Astrocyte (in vitro differentiated cells and primary cell): ENCODE measurements around the gene SHOC2. TPM values are rescaled to one million over a fixed set of nuclear protein-coding genes. Genes with fewer than 3 reads are reported as not detected.
A peak's percentile ranks its signal among the peaks of the same experiment; 100 is the strongest.

Source experiments
- DNase-seq: peaks from one replicate; pipeline ENCODE4 v3.0.0-alpha.2; 2010; ENCODE audit warnings: low read depth
- FAIRE-seq: peaks from 2 replicates; lab custom pipeline; 2011; peaks lifted over from hg19 to GRCh38; lab: Jason Lieb, UNC
- H2AFZ ChIP-seq: 2 replicates; pipeline ENCODE4 v1.6.0; 2012; ENCODE audit warnings: low read depth, low read length, inconsistent platforms
- H3K27ac ChIP-seq: 2 replicates; pipeline ENCODE4 v1.5.1; 2011; ENCODE audit warnings: low read depth, low read length, inconsistent platforms
- H3K27me3 ChIP-seq: 2 replicates; pipeline ENCODE4 v1.6.0; 2011; ENCODE audit warnings: low read length, inconsistent platforms; ENCODE audit not compliant: insufficient read depth
- H3K36me3 ChIP-seq: 2 replicates; pipeline ENCODE4 v1.5.1; 2011; ENCODE audit warnings: low read length, inconsistent platforms; ENCODE audit not compliant: insufficient read depth
- H3K4me1 ChIP-seq: 2 replicates; pipeline ENCODE4 v1.5.1; 2011; ENCODE audit warnings: low read length, inconsistent platforms; ENCODE audit not compliant: insufficient read depth
- H3K4me2 ChIP-seq: 2 replicates; pipeline ENCODE4 v1.6.0; 2012; ENCODE audit warnings: low read length, inconsistent platforms
- H3K4me3 ChIP-seq: 2 replicates; pipeline ENCODE4 v1.5.1; 2011; ENCODE audit warnings: low read depth, mild to moderate bottlenecking, low read length, inconsistent platforms; ENCODE audit not compliant: insufficient read depth
- H3K79me2 ChIP-seq: 2 replicates; pipeline ENCODE4 v1.6.0; 2012; ENCODE audit warnings: mild to moderate bottlenecking, low read length, inconsistent platforms; ENCODE audit not compliant: insufficient read depth
- H3K9ac ChIP-seq: 2 replicates; pipeline ENCODE4 v1.6.0; 2012; ENCODE audit warnings: mild to moderate bottlenecking, low read length, inconsistent platforms
- H3K9me3 ChIP-seq: 2 replicates; pipeline ENCODE4 v1.5.1; 2012; ENCODE audit warnings: low read depth, mild to moderate bottlenecking, low read length, inconsistent platforms; ENCODE audit not compliant: insufficient read depth
- H4K20me1 ChIP-seq: 2 replicates; pipeline ENCODE4 v1.6.0; 2012; ENCODE audit warnings: low read length, inconsistent platforms; ENCODE audit not compliant: insufficient read depth
- H3K27ac Mint-ChIP-seq: one replicate; pipeline ENCODE4 v1.8.0; 2021; ENCODE audit warnings: mild to moderate bottlenecking, mixed read lengths; ENCODE audit not compliant: unreplicated experiment
- H3K27me3 Mint-ChIP-seq: one replicate; pipeline ENCODE4 v1.8.0; 2021; ENCODE audit warnings: low read depth, mixed read lengths; ENCODE audit not compliant: unreplicated experiment
- H3K36me3 Mint-ChIP-seq: one replicate; pipeline ENCODE4 v1.8.0; 2021; ENCODE audit warnings: low read depth, mixed read lengths; ENCODE audit not compliant: unreplicated experiment
- H3K4me1 Mint-ChIP-seq: one replicate; pipeline ENCODE4 v1.8.0; 2021; ENCODE audit warnings: low read depth, mixed read lengths; ENCODE audit not compliant: unreplicated experiment
- H3K4me3 Mint-ChIP-seq: one replicate; pipeline ENCODE4 v1.8.0; 2021; ENCODE audit warnings: mild to moderate bottlenecking, moderate library complexity, mixed read lengths; ENCODE audit not compliant: unreplicated experiment
- H3K9me3 Mint-ChIP-seq: one replicate; pipeline ENCODE4 v1.8.0; 2021; ENCODE audit warnings: mild to moderate bottlenecking, mixed read lengths; ENCODE audit not compliant: unreplicated experiment
- EZH2 ChIP-seq: IDR thresholded peaks from 2 replicates; pipeline ENCODE4 v1.6.1; 2012; ENCODE audit warnings: mild to moderate bottlenecking, low read length, inconsistent platforms; ENCODE audit not compliant: insufficient read depth
- total RNA-seq: library from RNA; stranded (reverse); gene quantifications from 2 replicates; pipeline ENCODE4 v1.2.1, GENCODE V29; 2021
- TF ChIP-seq, protein P1 (sequence below): IDR thresholded peaks from 2 replicates; pipeline ENCODE4 v1.5.1; 2011; ENCODE audit warnings: low read depth, mild to moderate bottlenecking, inconsistent platforms, low read length, moderate library complexity; ENCODE audit not compliant: insufficient read depth

SHOC2 gene
- total RNA-seq, 1 donor from 2014 or later, result 80.7 TPM

DNA sequence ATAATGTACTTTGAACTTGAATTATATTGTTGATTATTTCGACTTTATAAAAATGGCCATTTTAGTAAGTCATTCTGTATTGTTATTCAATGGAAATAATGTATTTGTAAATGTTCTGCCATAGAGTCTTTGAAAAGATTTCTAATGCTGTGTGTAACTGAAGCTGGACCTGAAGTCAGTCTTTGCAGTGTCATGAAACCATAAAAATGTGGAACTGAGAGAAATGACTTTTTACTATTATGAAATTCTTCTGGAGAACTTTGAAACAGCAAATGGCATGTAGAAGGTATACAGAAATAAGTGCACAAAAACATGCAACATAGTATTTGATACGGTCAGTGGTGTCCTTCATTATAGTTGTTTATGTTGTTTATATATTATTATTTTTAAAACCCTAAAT is 97.7 kb downstream of the SHOC2 start:
- Histone ChIP-seq H3K4me2 (no peak overlapping the region), H3K36me3 (peaks cover 5% of the 10 kb centered on the region), H3K9ac (no peak overlapping the region), H3K4me1 (no peaks in the 10 kb centered on the region), H3K9me3 (no peaks in the 10 kb centered on the region), H3K27ac (no peak overlapping the region), H2AFZ (no peak overlapping the region), H3K27me3 (no peaks in the 10 kb centered on the region), H3K4me3 (no peak overlapping the region), H3K79me2 (no peaks in the 10 kb centered on the region), H4K20me1 (no peaks in the 10 kb centered on the region)
- no peaks in the 10 kb centered on the region for H3K9me3 Mint-ChIP-seq
- H3K27ac Mint-ChIP-seq, result no peak overlapping the region
- no peak for DNase-seq
- H3K4me1 Mint-ChIP-seq, result no peaks in the 10 kb centered on the region
- TF ChIP-seq, protein P1, sequence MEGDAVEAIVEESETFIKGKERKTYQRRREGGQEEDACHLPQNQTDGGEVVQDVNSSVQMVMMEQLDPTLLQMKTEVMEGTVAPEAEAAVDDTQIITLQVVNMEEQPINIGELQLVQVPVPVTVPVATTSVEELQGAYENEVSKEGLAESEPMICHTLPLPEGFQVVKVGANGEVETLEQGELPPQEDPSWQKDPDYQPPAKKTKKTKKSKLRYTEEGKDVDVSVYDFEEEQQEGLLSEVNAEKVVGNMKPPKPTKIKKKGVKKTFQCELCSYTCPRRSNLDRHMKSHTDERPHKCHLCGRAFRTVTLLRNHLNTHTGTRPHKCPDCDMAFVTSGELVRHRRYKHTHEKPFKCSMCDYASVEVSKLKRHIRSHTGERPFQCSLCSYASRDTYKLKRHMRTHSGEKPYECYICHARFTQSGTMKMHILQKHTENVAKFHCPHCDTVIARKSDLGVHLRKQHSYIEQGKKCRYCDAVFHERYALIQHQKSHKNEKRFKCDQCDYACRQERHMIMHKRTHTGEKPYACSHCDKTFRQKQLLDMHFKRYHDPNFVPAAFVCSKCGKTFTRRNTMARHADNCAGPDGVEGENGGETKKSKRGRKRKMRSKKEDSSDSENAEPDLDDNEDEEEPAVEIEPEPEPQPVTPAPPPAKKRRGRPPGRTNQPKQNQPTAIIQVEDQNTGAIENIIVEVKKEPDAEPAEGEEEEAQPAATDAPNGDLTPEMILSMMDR, result no peak
- no peak for FAIRE-seq
- no peaks in the 10 kb centered on the region for H3K27me3 Mint-ChIP-seq
- H3K4me3 Mint-ChIP-seq, result no peak overlapping the region
- H3K36me3 Mint-ChIP-seq, result peaks cover 3% of the 10 kb centered on the region

DNA sequence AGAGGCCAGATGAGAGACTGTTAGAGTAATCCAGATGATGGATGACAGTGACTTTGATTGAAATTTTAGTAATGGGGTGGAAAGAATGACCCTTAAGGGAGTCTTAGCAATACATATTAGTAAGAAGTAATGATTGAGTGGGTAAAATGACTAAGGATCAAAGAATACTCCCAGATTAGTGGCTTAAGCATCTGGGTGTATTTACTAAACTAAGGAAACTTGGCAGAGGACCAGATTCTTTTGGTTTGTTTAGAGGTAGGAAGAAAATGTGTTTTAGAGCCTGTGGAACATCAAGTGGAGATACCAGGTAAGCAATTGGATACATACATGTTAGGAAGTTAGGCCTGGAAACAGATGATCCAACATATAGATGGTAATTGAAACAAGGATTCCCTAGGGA is 98.6 kb downstream of the SHOC2 start:
- Mint-ChIP-seq H3K4me1 (no peaks in the 10 kb centered on the region), H3K36me3 (peaks cover 5% of the 10 kb centered on the region), H3K9me3 (no peaks in the 10 kb centered on the region), H3K27me3 (no peaks in the 10 kb centered on the region), H3K4me3 (no peak overlapping the region), H3K27ac (no peak overlapping the region)
- no peaks in the 10 kb centered on the region for H3K4me1 ChIP-seq
- H3K27me3 ChIP-seq, result no peaks in the 10 kb centered on the region
- H3K9ac ChIP-seq, result no peak overlapping the region
- DNase-seq, result peak; percentile 45
- H4K20me1 ChIP-seq, result no peaks in the 10 kb centered on the region
- H3K4me2 ChIP-seq, result no peak overlapping the region
- no peak overlapping the region for H3K4me3 ChIP-seq
- peak; percentile 13 for FAIRE-seq
- H3K79me2 ChIP-seq, result no peaks in the 10 kb centered on the region
- no peaks in the 10 kb centered on the region for H3K9me3 ChIP-seq
- TF ChIP-seq EZH2, result no peak
- TF ChIP-seq, protein P1, result no peak
- H2AFZ ChIP-seq, result no peak overlapping the region
- no peak overlapping the region for H3K27ac ChIP-seq
- H3K36me3 ChIP-seq, result peaks cover 1% of the 10 kb centered on the region

DNA sequence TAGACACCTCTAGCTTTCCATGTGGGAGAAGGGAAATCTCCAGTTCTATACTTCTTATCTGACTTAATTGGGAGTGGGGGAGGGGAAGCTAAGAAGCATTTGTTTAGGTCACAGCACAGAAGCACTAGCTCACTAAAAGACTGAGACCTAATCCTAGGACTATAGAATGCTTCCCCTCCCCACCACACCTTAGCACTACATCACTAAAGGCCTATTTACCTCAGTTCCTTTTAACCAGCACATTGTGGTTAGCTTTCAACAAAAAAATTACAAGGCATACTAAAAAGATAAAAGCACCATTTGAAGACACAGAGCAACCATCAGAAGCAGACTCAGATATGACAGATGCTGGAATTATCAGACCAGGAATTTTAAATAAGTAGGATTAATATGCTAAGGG is 103.7 kb downstream of the SHOC2 start:
- DNase-seq, result no peak
- TF ChIP-seq, protein P1, result no peak
- Histone ChIP-seq H3K4me1 (no peaks in the 10 kb centered on the region), H3K36me3 (no peaks in the 10 kb centered on the region), H3K79me2 (no peaks in the 10 kb centered on the region), H3K9ac (no peak overlapping the region), H3K27ac (no peak overlapping the region), H3K4me3 (no peak overlapping the region), H3K27me3 (no peaks in the 10 kb centered on the region), H4K20me1 (no peaks in the 10 kb centered on the region), H2AFZ (no peak overlapping the region), H3K4me2 (no peak overlapping the region), H3K9me3 (no peaks in the 10 kb centered on the region)
- H3K27ac Mint-ChIP-seq, result no peak overlapping the region
- peaks cover 13% of the 10 kb centered on the region for H3K36me3 Mint-ChIP-seq
- no peak for FAIRE-seq
- no peaks in the 10 kb centered on the region for H3K27me3 Mint-ChIP-seq
- no peak overlapping the region for H3K4me3 Mint-ChIP-seq
- no peaks in the 10 kb centered on the region for H3K9me3 Mint-ChIP-seq
- H3K4me1 Mint-ChIP-seq, result no peaks in the 10 kb centered on the region
